GM12865 (cell line): ENCODE results near the gene DSG3.

Experiments
- DNase-seq: peaks from one replicate; pipeline ENCODE4 v3.0.0; 2010; ENCODE audit warnings: low read depth
- H3K4me3 ChIP-seq: 2 replicates; pipeline ENCODE4 v1.5.1; 2011; ENCODE audit warnings: mild to moderate bottlenecking, low read depth, low read length, control low read depth
- CTCF ChIP-seq: IDR thresholded peaks from 2 replicates; pipeline ENCODE4 v1.5.1; 2011; ENCODE audit warnings: low read length, control low read depth, low read depth, inconsistent platforms; ENCODE audit not compliant: insufficient read depth; ENCODE audit errors: missing control alignments

DSG3 gene

GRCh38 chr18:31497404-31497835 lies 49.9 kb downstream of the DSG3 start:
- no peak for TF ChIP-seq CTCF
- peak overlapping the region; percentile 99 for H3K4me3 ChIP-seq
- no peak for DNase-seq

- peak; percentile 84 for DNase-seq
- no peak for TF ChIP-seq CTCF
- peak within 1 kb of the TSS; percentile 99 for H3K4me3 ChIP-seq
Measured at GRCh38 chr18:31497836-31498573, 50.5 kb downstream of the DSG3 start, which contains the start of gene DSG2. Gene DSG2 (plus strand): TSS chr18:31498177. CDS start chr18:31498252, 75 bp downstream.

- DNase-seq: peak; percentile 37
- H3K4me3 ChIP-seq: peak overlapping the region; percentile 99
- TF ChIP-seq CTCF: no peak
Measured at GRCh38 chr18:31498574-31499524, 51.3 kb downstream of the DSG3 start.

- DNase-seq: peak; percentile 91
- peak overlapping the region; percentile 99 for H3K4me3 ChIP-seq
- TF ChIP-seq CTCF: no peak
Measured at GRCh38 chr18:31500051-31500688, 52.6 kb downstream of the DSG3 start.

GRCh38 chr18:31503011-31503410 lies 55.5 kb downstream of the DSG3 start:
- DNase-seq: no peak

More at GRCh38 chr18:31503011-31503410, 55.5 kb downstream of the DSG3 start:
- H3K4me3 ChIP-seq: no peak overlapping the region
- TF ChIP-seq CTCF: no peak
